Measurements from ENCODE around the gene DGKG.

DGKG gene

DNA sequence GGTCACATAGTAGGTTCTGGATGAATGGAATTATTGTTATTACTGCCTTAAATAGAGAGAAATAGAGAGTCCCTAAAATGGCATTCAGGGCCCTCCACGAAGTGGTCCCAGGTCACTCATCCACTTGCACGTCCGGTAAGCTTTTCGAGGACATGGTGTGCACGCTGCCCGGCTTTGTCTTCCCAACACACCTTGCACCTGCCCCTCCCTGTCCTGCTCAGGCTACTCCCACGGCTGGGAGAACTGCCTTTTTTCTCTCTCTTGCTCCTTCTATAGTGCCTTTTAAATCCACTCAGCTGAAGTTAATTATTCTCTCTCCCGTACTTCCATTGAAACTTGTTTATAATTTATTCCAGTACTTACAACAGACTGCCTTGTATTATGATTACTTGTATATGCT is 5.6 kb upstream of the DGKG start:
- no peak for DNase-seq (ENCODE audit: low read depth in 3 of 3)

- DNase-seq (ENCODE audit: low read depth in 3 of 3), result no peak
Observed at GRCh38 chr3:186366206-186366605, 4.2 kb upstream of the DGKG start.

DNA sequence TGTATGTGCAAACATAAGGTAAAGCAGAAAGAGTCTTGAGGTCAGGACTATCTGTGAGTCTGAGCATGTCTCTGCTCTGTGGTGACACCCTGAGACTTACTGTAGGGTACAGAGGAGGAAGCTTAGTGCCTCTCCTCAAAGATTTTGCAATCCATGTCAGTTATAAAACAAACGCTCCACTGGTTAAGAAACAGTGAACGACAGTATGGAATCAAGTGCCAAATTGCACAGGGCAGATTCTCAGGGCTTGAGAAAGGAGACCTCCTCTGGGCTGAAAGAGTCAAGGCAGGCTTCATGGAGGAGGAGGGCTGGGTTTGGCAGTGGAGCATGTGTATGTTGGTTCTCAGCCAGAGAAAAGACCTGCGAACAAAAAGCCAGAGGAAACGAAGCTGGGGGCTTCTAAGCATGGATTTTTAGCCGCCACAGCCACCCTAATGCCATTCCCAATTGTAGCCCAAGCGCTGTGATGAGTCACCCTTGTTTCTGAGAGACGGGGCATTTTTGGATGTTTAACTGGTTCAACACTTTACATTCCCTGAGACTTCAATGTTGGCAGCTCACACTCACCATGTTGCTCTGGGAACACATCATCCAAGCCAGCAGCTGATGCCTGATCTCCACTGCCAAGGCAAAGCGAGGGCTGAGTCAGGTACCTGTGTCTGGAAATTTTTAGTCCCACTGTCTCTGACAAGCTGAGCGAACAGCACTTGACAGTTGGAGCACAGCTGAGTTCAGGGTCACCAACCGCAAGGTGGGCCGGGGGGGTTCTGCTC is 3.4 kb upstream of the DGKG start:
- no peak for DNase-seq (ENCODE audit: low read depth in 3 of 3)

- no peak for DNase-seq (ENCODE audit: low read depth in 3 of 3)
Observed at GRCh38 chr3:186362988-186363387, 954 bp upstream of the DGKG start.

GRCh38 chr3:186362537-186362842 is 456 bp upstream of the DGKG start:
- no peak for DNase-seq (ENCODE audit: low read depth in 3 of 3)

- no peak for DNase-seq (ENCODE audit: low read depth in 3 of 3)
Observed at GRCh38 chr3:186361246-186361761, 730 bp downstream of the DGKG start.

GRCh38 chr3:186360779-186361178 is 1.3 kb downstream of the DGKG start:
- DNase-seq (ENCODE audit: low read depth in 3 of 3), result no peak

- DNase-seq (ENCODE audit: low read depth in 3 of 3), result no peak
Observed at GRCh38 chr3:186359078-186359477, 3.0 kb downstream of the DGKG start.

- no peak for DNase-seq (ENCODE audit: low read depth in 3 of 3)
Observed at GRCh38 chr3:186356152-186356551, 5.9 kb downstream of the DGKG start.

- DNase-seq (ENCODE audit: low read depth in 3 of 3), result no peak
Observed at GRCh38 chr3:186354100-186354499, 7.9 kb downstream of the DGKG start.

- DNase-seq (ENCODE audit: low read depth in 3 of 3), result no peak
Observed at GRCh38 chr3:186352369-186352768, 9.7 kb downstream of the DGKG start.

GRCh38 chr3:186342197-186342596 is 19.8 kb downstream of the DGKG start:
- no peak for DNase-seq (ENCODE audit: low read depth in 3 of 3)

DNA sequence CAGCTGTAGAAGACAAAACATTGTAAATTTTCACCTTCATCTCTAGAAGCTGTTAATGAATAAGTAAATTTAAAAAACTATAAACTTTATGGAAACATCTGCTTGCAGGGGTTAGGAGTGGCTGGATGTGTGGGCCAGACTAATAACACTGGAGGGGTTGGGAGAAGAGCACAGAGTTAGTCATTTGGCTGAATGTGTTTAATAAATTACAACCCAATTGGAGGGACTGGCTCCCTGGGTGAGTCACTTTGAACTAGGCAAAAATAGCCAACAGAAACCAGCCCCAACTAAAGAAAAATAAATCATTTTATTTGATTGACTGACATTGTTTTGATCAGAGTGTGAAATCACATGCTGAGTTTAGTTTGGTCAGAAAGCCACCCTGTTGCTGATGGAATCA is 21.8 kb downstream of the DGKG start:
- DNase-seq (ENCODE audit: low read depth in 3 of 3), result no peak

GRCh38 chr3:186339180-186339918 is 22.7 kb downstream of the DGKG start:
- DNase-seq (ENCODE audit: low read depth in 3 of 3), result no peak

DNA sequence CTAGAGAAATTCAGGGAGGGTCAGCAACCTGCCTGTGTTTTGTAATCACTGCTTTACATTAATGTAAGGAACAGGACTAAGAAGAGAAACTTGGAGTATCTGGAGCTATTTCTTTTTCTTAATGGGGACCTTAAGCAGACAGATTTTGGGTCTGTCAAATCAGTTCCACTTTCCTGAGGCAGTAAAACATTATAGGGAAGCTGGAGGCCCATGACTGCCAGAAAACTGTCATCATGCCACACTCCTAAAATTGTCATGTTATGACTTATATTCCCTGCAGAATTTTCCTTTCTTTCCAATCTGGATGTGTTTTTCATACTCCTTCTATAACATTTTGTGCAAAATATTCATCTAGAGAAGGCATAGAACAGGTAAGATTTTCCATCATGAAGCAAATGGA is 28.8 kb downstream of the DGKG start:
- DNase-seq (ENCODE audit: low read depth in 3 of 3), result no peak

DNA sequence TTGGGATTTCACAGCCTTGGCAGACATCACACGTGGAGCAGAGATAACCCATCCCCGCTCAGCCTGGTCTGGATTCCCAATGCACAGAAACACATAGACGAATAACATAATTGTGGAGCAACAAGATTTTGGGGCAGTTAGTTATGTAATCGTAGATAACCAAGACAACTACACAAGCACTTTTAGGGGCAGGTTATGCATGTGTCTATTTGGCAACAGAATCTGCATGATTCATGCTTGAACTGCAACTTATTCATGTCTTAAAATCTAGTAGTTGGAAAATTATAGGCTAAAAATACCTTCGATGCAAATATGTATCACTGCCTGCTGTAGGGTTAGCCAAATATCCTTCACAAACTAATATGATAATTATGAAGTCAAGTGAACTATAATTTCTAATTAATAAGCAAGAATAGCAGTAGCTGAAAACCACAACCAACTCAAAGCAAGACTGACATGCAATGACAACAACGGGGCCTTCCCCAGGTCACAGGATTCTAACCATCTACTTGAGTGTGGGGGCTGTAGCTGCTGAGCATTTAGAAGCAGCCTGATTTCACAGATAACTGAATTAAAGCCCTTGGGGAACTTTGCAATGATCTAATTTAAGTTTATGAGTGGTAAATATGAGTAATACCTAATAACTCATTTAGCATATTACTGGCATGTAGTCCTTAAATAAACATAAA is 31.1 kb downstream of the DGKG start:
- DNase-seq (ENCODE audit: low read depth in 3 of 3), result peak in 1 of 3 donors; percentile 2

GRCh38 chr3:186329589-186329988 is 32.4 kb downstream of the DGKG start:
- no peak for DNase-seq (ENCODE audit: low read depth in 3 of 3)

- no peak for DNase-seq (ENCODE audit: low read depth in 3 of 3)
Observed at GRCh38 chr3:186327912-186328487, 34.0 kb downstream of the DGKG start.

DNA sequence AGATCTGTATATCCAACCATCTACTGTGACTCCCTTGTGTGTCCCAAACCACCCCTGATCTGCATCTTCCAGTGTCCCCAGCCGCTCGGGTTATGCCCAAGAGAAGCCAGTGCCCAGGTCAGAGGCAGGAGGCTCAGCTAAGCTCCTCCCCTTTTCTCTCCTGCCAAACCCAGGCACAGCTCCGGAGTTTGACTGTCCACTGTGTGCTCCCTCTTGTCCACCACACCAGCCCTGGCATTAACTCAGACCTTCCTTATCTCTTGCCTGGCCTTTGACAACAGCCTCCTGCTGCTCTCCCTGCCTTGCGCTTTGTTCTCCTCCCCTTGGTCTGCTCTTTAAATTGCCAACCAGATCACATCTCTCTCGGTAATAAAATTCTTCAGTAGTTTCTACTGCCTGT is 39.3 kb downstream of the DGKG start:
- no peak for DNase-seq (ENCODE audit: low read depth in 3 of 3)

DNA sequence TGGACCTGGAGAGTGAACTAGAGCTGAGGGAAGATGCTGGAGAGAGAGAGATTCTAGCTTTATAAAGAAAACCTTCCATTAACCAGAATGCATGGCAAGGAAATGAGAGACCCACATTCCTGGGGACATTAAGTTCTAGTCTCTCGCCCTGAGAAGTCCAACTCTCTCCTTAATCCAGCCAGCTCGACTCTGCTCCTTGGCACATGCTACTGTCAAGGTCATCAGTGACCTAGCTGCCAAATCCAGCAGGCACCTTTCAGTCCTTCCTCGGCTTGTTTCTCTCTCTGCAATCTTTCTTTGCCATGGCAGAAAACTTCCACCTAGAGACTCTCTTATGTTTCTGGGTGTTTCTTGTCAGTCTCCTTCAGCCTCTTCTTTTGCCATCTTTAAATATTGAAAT is 40.3 kb downstream of the DGKG start:
- DNase-seq (ENCODE audit: low read depth in 3 of 3), result no peak

- no peak for DNase-seq (ENCODE audit: low read depth in 3 of 3)
Observed at GRCh38 chr3:186320862-186321568, 41.0 kb downstream of the DGKG start.

DNA sequence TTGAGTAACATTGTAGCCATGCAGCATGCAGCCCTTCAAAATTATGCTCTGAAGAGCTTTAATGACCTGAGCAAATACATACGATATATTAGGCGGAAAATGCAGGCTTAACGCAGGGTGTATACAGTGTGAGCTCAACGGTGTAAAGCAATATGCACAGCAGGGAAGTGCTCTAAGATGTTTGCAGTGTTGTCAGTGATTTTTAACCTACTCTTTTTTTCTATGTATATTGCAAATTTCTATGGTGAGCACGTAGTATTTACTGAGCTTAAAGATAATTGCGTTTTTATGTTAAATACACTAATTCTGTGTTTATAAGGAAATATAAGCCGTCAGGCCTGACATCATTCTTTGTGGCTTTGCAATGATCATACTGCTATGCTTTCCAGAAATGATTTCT is 42.1 kb downstream of the DGKG start:
- DNase-seq (ENCODE audit: low read depth in 3 of 3), result no peak
